IPS-18c (cell line): ENCODE measurements around the gene PTGES.
"Not testable (repeated sequence)": the region's sequence is repeated elsewhere in the genome, so short reads cannot be mapped to it uniquely, and the experiment has no call there.

Experiments used
- H3K4me3 ChIP-seq: 2 replicates; pipeline ENCODE4 v1.7.0; 2013; ENCODE audit warnings: low read depth, mild to moderate bottlenecking, low read length, moderate library complexity; ENCODE audit not compliant: insufficient read depth
- H3K9me3 ChIP-seq: one replicate; pipeline ENCODE4 v1.6.1; 2013; ENCODE audit warnings: mild to moderate bottlenecking, low read length, moderate library complexity; ENCODE audit not compliant: control insufficient read depth, insufficient read depth

PTGES gene

DNA sequence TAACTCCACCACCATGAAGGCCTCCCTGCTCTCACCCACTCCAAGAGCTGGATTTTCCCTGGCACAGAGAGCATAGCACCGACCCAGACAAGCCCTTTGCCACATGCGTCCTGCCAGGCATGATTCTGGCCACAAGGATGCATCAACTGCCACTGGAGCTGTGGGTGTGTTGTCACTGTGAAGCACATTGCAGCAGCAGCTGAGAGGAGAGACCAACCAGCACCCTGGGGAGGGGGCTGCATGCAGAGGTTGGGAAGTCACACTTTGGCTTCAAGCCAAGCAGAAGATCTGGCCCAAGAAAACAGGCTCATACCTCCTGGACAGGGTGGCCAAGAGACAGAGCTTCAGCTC is 22.6 kb upstream of the PTGES start:
- Histone ChIP-seq H3K9me3 (no peaks in the 10 kb centered on the region), H3K4me3 (no peak overlapping the region)

DNA sequence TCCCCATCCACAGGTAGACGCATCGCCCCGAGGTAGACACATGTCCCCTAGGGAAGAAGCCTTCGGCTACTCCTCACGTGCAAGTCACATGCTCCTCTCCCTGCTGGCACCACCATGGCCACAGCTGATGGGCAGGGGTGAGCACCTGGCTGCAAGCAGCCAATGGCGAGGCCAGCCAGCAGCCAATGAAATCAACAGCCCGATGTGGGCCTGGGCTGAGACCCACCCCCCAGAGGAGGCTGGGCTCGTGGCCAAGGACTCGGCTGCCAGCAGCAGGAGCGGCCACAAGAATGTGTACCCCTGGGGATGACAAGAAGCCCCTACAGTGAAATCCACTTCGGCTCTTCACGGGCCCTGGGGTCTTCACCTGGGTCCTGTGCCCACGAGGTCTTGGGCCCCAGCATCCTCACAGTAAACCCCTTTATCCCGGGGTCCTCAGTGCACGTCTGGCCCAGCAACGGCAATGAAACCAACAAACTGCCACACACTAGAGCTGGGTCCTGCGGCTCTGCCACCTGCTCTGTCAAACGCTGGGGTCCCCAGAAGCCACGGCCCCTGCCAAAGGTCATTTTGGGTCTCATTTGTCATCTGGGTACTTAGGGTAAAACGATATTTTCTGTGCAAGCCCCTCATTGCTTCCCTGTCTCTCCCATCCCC is 22.1 kb upstream of the PTGES start:
- H3K9me3 ChIP-seq: no peaks in the 10 kb centered on the region

DNA sequence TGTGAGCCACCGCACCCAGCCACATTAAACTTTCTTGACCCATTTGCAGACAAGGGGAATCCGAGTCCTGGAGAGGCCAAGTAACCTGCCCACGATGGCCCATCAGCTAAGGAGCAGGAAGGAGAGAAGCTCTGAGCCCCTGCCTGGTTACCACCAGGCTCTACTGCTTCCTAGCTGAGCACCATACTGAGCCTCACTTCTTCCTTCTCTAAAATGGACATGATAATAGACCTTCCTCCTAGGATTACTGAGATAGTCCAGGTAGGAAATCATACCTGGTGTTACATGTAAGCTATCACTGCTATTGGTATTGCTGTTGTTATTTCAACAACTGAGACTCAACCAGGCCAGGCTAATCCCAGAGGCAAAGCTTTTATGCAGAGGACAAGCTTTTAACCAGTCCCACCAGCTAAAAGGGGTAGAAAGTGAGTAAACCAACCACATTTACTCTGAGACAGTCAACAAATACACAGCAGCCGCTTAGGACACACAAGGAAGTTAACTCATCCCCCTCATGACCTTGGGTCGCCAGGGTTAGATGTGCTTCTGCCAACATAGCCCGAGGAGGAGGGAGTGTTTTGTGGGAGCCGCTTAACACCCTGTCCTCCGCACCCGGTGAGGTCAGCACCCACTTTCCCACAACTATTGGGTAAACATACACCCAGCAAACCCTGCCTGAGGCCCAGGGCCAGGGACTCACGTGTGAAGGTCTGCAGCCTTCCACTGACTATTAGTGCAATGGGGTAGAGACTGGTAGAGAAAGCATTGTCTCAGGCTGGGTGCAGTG is 20.6 kb upstream of the PTGES start:
- Histone ChIP-seq H3K9me3 (no peaks in the 10 kb centered on the region), H3K4me3 (no peak overlapping the region)

More for the DNA sequence above, 22.1 kb upstream of the PTGES start:
- no peak overlapping the region for H3K4me3 ChIP-seq

DNA sequence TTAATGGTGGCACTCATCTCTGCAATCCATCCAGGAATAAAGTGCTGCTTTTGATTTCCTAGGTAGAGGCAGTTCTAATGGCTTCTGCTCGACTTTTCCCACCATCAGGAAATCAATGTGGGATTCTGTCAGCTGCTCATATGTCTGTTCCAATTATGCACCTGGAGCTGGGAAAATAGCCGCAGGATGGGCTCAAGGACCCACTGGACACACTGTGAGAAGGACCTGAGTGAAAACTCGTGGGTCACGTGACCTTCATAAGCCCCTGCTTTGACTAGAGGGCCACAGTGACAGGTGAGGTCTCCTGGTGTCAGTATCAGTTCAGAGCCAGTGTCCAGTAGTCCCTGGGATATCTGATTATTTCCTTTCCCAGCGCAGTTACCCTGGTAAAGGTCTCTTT is 17.9 kb upstream of the PTGES start:
- no peaks in the 10 kb centered on the region for H3K9me3 ChIP-seq
- no peak overlapping the region for H3K4me3 ChIP-seq

DNA sequence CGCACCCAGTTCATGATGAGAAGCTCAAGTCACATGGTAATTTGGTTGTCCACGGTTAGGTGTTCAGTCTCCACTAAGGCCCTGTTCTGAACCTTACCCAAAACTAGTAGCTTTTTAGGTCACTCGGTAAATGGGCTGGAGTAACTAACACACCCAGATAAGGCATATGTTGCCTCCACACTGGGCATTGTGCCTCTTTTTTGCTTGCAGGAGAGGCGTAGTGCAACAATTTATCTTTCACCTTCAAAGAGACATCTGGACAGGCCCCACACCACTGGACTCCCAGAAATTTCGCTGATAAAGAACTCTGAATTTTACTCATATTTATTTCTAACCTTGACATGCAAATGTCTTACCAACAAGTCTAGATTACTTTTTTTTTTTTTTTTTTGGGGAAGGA is 16.8 kb upstream of the PTGES start:
- Histone ChIP-seq H3K4me3 (no peak overlapping the region), H3K9me3 (no peaks in the 10 kb centered on the region)

DNA sequence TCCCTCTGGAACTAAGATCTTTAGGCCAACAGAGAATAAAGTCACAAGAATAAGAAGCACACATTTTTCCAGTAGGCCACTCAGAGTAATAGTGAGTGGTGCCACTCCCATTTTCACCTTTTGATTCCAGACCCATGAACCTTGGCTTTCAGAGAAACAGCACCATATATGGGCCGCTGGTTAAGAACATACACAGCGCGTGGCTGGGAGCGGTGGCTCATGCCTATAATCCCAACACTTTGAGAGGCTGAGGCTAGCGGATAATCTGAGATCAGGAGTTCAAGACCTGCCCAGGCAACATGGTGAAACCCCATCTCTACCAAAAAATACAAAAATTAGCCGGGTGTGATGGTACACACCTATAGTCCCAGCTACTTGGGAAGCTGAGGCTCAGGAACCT is 15.6 kb upstream of the PTGES start:
- Histone ChIP-seq H3K9me3 (no peaks in the 10 kb centered on the region), H3K4me3 (no peak overlapping the region)

DNA sequence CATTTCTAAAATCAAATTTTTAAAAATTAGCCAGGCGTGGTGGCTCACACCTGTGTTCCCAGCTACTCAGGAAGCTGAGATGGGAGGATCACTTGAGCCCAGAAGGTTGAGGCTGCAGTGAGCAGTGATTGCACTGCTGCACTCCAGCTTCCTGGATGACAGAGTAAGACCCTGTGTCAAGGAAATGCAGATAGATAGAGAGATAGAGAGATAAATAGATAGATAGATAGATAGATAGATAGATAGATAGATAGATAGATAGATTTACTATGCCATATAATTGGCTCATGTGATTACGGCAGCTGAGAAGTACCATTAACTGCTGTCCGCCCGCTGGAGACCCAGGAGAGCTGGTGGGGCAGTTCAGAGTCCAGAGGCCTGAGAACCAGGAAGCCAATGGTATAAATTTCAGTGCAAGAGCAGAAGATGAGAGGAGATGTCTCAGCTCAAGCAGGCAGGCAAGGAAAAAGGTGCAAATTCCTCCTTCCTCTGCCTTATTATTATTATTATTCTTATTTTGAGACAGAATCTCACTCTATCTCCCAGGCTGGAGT is 13.0 kb upstream of the PTGES start:
- no peaks in the 10 kb centered on the region for H3K9me3 ChIP-seq

DNA sequence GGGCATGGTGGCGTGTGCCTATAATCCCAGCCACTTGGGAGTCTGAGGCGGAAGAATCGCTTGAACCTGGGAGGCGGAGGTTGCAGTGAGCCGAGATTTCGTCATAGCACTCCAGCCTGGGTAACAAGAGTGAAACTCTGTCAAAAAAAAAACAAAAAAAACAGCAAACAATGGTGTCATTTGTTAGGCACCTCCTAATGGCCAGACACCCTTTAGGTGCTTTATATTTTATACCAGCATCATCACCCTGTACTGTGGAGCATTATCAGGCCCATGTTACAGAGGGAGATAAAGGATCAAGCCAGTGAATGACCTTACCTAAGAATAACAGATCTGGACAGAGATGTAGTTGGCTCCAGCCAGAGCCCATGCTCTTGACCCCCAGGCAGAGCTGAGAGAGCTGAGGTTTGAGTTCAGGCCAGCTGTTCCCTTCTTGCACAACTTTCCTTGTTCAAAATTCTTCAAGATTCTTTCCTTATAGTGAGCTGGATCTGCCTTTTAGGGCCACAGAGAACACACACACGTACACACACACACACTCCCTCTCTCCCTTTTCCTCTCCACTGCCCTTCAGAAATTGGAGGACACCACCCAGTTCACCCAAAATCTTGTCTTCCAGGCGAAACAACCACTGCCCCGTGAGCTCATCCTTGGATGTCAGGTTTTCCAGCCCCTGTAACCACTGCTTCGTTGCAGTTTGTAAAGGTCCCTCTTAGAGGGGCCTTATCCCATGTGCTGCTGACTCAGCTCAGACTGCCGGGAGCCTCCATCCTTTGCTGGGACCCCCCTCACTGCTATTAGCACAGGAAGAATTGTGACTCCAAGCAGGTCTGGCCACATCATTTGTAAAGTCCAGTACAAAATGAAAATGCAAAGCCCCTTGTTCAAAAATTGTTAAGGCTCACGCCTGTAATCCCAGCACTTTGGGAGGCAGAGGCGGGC is 10.4 kb upstream of the PTGES start:
- H3K9me3 ChIP-seq: no peaks in the 10 kb centered on the region
- no peak overlapping the region for H3K4me3 ChIP-seq

More for the DNA sequence above, 13.0 kb upstream of the PTGES start:
- H3K4me3 ChIP-seq: no peak overlapping the region

DNA sequence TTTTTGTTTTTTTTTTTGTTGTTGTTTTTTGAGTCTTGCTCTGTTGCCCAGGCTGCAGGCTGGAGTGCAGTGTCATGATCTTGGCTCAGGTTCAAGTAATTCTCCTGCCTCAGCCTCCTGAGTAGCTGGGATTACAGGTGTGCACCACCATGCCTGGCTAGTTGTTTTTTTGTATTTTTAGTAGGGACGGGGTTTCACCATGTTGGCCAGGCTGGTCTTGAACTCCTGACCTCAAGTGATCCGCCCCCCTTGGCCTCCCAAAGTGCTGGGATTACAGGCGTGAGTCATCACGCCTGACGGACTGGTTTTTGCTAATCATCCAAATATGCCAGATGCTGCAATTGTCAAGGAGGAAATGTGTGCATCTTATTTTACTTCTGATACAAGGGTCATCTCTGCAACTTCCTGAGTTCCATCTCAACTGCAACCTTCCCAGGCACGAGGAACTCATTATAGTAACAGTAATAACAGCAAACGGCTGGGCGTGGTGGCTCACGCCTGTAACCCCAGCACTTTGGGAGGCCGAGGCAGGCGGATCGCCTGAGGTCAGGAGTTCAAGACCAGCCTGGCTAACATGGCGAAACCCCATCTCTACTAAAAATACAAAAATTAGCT is 9.6 kb upstream of the PTGES start:
- not testable (repeated sequence) for H3K9me3 ChIP-seq, H3K4me3 ChIP-seq

DNA sequence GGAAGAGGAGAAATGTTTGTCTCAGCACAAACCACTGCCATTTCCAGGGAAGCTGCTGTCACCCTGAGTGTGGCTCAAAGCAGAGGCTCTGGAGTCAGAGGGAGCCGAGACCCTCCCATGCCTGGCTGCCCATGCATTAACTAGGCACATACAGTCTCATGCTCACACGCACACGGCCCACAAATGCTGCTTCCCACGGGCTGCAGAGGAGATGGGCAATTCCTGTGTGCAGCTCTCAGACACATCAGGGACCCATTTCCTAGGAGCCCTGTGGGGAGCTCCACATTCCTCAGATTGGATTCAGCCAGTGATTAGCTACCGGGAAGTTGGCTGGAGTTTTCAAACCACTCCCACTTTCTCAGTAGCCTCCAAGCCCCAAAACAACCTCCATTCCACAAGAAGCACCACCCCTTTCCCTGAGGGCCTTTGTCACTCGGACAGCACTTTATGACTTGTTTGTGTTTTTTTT is 9.1 kb upstream of the PTGES start:
- H3K4me3 ChIP-seq: no peak overlapping the region
- no peaks in the 10 kb centered on the region for H3K9me3 ChIP-seq

DNA sequence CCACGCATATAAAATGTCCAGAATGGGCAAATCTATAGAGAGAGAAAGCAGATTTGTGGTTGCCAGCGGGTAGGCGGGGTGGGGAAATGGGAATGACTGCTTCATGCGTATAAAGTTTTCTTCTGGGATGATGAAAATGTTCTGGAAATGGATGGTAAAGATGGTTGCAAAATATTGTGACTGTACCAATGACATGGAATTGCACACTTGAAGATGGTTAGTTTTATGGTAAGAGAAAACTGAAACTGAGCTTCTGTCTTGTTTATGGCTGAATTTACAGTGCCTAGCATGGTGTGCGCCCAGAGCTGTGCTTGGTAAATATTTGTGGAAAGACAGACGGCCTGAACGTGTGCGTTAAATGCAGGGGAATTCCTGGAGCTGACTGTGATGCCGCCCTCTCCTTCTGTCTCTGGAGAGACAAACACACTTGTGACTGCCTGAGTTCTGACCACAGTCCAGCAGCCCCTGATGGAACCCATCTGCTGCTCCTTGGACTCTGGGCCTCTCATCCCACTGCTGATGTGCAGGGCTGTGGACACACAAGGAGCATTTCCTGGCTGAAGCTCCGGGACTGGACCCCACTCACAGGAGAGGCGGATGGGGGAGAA is 8.6 kb upstream of the PTGES start:
- Histone ChIP-seq H3K9me3 (no peaks in the 10 kb centered on the region), H3K4me3 (no peak overlapping the region)

DNA sequence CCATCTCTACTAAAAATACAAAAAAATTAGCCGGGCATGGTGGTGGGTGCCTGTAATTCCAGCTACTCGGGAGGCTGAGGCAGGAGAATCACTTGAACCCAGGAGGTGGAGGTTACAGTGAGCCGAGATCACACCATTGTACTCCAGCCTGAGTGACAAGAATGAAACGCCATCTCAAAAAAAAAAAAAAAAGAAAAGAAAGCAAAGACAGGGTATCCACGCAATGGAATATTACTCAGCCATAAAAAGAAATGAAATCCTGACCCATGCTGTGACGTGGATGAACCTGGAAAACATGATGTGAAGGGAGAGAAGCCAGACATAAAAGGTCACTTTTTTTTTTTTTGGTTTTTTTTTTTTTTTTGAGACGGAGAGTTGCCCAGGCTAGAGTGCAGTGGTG is 7.9 kb upstream of the PTGES start:
- not testable (repeated sequence) for H3K9me3 ChIP-seq, H3K4me3 ChIP-seq

DNA sequence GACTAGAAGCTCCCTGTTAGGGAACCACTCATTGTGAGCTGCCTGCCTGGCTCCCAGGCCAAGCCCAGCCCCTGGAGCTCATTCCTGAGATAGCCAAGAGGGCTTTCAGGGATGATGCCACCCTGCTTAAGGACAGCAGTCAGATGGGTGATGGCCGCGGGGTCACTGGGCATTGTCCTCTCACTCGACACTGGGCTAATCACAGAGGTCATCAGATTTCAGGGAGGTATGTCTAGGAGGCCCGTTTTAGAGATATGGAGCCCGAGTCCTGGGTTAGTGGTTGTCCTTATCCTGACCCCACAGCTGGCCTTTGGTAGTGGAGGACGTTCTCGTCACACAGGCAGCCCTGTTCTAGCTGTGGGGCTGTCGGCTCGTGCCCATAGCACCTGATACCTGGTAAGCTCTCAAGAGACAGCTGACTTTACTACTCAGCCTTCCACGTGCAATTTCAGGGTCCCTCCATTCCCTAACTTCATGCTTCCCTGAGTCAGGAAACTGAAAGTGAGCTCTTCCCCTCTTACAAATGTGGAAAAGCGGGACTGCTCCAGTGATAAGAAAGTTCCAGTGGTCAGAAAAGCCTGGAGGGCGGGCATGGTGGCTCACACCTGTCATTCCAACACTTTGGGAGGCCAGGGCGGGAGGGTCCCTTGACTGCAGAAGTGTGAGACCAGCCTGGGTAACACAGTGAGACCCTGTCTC is 7.1 kb upstream of the PTGES start:
- H3K4me3 ChIP-seq: no peak overlapping the region
- H3K9me3 ChIP-seq: no peaks in the 10 kb centered on the region

DNA sequence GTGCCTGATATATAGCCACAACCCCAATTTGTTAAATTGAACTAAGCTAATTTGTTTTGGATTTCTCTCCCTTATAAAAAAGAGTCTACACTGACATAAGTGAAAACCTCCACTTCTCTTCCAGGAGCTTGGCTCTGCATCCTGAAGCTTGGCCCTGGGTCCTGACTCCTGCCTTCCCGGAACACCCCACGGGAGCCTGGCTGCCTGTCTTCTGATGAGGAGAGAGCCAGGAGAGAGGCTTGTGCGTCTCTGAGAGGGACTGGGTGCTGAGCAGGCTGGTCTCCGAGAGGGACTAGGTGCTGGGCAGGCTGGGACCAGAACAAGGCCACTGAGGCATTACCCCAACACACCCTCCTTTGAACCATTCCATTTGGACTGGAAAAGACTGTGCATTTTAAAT is 6.5 kb upstream of the PTGES start:
- Histone ChIP-seq H3K9me3 (no peaks in the 10 kb centered on the region), H3K4me3 (no peak overlapping the region)

DNA sequence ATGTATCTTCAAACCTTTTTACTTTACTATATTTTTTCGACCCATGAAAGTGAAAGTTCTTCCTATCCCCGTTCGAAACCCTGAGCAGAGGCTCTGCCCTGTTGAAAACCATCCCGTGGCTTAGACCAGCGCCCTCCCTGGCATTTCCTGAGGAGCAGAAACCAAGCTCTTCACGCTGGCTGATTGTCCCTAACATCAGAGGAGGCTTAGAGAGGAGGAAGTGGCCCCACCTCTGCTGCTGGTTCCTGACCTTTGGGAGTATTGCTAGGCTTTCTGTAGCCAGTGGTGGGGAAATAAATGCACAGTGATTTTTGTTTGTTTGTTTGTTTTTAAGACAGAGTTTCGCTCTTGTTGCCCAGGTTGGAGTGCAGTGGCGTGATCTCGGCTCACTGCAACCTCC is 4.2 kb upstream of the PTGES start:
- no peak overlapping the region for H3K4me3 ChIP-seq

DNA sequence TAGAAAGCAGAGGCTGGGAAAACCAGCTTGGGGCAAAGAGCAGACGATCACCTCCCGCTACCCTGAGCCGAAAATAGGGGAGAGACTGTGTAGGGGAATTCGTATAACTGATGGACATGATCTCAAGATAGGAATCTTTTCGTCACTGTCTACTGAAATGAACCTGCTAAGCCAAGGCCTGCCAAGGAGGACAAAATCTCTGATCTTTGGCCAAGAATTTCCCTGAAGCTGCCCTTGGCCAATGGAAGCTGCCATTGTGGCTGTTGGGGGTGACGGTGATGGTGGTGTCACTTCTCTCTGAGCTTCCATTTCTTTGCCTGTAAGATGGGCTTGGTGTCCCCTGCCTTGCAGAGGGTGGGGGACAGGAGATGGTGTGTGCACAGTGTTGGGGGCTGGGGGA is 3.3 kb upstream of the PTGES start:
- no peak overlapping the region for H3K4me3 ChIP-seq

More for the DNA sequence above, 4.2 kb upstream of the PTGES start:
- no peaks in the 10 kb centered on the region for H3K9me3 ChIP-seq

More for the DNA sequence above, 3.3 kb upstream of the PTGES start:
- H3K9me3 ChIP-seq: no peaks in the 10 kb centered on the region
